Activated CD4-positive, alpha-beta T cell treated with anti-CD3 and anti-CD28 coated beads, Interleukin-2, amount 50 U/mL, for 16 hours (primary cell): ENCODE results near the gene XYLT1.
"Not testable (repeated sequence)": the region's sequence is repeated elsewhere in the genome, so short reads cannot be mapped to it uniquely, and the experiment has no call there.

Experiments
- DNase-seq: peaks from one replicate; pipeline ENCODE4 v3.0.0-alpha.2; 2020

The XYLT1 gene

DNA sequence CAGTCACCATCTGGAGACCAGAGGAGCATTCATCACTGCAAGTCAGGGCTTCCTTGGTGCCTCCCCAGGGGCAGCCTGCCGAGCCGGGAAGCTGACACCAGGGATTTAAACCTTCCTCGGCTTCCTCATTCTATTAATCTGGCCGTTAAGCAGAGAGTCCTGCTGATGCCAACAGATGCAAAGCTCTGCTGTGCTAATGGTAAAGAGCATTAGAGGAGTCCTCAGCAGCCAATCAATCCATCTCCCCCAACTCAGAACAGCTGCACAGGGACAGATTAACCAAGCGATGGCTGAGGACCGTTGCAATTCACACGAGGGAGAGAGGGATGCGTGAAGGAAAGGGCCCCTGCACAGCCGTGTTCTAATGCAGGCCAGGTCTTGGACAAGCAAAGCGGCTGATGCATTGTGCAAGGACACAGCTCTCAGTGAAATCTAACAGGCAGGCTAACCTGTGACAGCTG lies 116.6 kb downstream of the XYLT1 start:
- DNase-seq: no peak

DNA sequence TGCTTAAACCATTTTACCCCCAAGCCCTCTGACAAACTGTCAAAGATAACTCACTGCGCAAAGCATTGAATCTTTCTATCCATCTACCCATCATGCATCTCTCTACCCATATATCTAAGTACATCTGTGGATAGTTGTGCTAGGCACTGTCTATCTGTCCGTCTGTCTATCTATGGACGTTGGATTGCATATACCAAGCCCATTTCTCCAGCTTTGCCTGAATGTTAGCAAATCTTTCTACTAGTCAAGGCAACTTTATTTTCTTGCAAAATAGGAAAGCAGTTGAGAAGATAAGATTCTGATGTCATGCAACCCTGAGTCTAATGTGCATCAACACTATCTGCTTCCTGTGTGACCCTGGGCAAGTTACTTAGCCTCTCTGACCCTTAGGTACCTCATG lies 117.2 kb downstream of the XYLT1 start:
- DNase-seq: no peak

DNA sequence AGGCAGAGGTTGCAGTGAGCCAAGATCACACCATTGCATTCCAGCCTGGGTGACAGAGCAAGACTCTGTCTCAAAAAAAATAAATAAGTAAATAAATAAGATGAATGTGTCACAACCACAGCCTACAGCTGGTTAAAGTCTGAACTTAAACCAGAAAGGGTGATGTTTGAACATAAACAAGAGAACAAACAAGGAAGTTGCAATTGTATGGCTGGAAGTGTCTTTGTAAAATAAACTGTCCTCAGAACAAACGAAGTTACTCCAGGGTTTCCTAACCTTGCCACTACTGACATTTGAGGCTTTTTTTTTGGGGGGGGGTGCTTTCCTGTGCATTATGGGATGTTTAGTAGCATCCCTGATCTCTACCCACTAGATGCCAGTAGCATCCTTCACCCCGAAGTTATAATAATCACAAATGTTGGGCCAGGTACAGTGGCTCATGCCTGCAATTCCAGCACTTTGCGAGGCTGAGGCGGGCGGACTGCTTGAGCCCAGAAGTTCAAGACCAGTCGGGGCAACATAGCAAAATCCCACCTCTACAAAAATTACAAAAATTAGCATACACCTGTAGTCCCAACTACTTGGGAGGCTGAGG lies 119.2 kb downstream of the XYLT1 start:
- no peak for DNase-seq

DNA sequence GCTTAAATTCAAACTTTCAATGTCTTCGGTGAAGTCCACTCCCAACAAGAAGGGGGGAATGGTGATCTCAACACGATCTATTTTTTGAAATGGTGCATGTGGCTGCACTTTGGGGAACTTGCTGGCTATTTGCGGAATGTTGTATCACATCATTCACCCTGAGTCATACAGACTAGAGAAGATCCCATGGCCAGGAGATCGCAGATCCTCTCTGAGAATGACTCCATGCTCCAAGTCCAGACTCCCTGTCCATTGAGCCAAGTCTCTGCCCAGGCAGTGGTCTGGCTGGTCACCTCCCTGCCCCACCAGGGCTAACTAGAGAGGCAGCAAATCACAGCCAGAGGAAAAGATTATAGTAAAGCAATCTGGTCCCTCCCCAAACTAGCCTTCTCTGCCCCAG lies 120.6 kb downstream of the XYLT1 start:
- no peak for DNase-seq

DNA sequence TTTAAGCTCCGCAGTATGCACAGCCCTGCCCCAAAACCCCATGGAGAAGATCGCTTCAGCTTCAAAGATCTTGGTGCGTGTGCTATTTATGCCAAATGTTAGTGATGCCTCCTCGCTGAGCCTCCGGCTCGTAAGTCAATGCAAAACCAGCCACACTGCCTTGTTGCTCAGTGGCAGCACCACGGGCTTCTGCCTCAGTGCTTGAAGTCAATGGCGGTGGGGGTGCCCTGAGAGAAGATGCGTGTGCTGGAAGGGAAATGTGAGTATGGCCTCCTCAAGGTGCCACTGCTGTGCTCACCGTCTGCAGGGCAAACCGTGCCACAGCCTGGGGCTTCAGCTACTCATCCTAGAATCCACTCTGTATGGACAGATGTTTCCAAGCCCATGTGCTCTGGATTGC lies 121.9 kb downstream of the XYLT1 start:
- no peak for DNase-seq

DNA sequence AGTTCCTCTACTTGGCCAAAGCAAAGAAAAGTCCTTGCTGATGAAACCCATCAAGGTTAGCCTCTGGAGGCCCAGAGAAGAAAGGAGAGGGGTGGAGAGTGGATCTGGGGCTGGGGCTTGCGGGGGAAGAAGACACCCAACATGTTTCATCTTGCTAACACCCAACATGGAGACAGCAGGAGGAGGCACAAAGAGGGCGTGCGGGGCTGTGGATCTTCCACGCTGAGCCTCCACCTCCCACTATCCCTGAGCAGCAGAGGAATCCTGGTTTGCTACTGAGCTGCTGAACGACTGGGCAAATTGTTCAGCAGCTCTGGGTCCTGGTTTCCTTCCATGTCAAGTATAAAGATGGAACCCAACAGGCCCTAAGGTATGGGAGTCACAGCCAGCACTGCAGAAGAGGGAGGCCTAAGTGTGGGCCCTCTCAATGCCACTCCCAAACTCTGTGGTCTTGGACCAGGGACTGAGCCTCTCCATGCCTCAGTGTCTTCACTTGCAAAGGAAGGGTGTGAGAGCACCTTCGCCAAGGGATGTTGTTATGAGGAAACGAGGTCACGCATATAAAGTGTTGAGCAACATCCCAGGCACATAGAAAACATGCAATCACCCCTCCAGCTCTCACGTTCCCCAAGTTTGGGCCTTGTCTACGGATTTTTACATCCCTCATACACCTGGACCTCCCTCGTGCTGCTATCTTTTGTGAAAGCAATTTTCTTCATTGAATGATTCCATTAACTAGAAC lies 122.5 kb downstream of the XYLT1 start:
- no peak for DNase-seq

DNA sequence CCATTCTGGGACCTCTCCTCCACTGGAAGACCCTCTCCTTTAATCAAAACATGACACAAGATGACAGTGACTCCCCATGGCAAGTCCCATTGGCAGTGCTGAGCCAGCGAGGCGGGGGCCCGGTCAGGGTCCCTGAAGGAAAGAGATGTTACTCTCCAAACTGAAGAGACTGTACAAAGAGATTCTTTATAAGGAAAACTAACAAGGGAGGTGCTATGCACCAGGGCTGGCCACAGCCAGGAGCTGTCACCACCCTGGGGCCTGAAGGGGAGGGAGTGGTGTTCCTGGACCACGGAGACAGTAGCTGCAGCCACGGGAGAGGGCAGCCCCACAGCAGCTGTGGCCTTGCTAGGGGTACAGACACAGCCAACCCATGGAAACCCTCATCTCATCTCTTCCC lies 123.1 kb downstream of the XYLT1 start:
- DNase-seq: no peak

DNA sequence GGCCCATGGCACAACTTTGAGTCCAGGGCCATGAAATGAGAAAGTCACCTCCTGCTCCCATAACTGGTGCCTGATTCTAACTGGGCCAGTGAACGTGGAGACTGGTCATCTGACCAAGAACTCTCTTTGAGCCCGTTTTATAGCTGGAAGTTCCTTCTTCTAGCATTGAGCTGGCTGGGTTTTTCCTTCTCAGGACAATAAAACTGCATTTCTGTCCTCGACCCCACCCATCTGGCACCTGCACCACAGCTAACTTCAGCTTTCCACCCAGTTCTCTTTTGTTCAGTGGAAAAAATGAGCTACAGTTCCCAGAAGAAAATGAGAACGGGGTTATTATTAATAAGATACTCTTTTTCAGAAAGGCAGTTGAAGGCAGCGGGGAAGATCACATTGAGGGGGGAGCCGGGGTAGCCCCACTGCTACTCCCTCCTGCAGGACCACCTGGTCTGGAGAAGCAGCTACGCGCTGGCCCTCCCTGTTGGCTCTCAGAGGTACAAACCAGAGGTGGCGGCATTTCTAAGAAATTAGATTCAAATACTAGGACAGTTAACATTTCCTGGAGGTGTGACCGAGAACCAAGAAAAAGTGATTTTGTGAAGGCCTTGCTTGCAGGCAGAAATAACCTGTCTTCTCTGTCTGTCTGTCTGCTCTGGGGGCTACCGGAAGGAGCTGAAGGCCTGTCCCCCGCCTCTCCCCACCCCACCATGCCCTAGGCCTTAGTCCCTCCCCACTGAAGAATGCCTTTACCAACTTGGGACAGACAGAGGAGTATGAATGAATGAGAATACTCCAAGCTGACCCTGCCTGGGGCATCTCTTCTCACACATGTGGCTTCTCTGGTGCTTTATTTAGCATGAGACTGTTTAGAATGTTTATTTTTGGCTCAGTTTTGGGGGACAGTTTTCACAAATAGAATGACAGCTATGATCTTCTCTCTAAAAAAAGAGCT lies 123.9 kb downstream of the XYLT1 start:
- peak; percentile 59 for DNase-seq

DNA sequence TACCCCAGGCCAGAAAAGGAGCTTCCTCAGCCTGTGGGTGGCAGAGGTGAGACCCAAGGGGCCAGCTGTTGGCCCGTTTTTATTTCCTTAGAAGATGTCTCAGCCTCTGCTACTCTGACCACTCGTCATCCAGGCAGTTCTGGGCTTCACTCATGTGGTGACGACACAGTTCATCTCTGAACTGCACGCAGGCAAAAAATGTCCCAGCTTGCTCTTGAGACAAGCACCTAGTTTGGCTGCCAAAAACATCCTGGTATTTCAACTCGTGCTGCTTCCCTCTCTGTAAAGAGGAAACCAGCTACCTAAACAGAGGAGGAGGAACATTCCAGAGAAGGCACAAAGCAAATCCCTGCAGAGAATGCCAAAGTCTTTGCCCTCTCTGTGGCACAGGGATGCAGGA lies 125.7 kb downstream of the XYLT1 start:
- peak; percentile 36 for DNase-seq

DNA sequence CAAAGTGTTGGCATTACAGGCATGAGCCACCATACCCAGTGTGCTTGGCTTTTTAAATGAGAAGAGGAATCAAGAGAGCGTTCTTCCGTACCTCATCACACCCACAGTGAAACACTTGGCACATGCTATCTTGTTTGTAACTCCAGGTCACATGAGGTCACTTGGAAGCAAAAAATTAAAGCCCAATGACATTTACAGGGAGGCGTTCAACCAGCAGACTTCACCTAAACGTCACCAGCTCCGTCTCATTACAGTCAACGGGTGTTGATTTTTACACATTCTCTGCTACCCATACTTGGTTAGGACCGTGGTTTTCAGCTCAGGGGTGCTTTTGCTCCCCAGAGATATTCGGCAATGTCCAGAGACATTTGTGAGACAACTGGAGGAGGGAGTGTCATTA lies 127.0 kb downstream of the XYLT1 start:
- DNase-seq: no peak

DNA sequence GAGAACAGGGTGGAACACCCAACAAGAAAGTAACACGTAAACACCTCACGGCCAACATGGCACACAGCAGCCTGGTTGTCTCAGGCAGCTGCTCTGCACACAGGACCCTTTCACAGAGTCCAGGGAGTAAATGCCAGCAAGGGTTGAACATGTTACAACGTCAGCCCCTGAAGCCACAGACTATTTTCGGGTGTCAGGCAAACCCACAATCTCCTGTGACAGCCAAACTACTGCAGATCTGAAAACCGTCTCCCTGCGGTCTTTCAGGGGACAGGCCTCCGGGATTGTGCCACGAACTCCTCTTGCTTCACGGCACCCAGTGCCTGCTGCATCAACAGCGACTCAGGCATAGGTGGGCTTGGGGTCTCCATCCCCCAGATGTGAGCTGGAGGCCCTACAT lies 127.7 kb downstream of the XYLT1 start:
- peak; percentile 74 for DNase-seq

DNA sequence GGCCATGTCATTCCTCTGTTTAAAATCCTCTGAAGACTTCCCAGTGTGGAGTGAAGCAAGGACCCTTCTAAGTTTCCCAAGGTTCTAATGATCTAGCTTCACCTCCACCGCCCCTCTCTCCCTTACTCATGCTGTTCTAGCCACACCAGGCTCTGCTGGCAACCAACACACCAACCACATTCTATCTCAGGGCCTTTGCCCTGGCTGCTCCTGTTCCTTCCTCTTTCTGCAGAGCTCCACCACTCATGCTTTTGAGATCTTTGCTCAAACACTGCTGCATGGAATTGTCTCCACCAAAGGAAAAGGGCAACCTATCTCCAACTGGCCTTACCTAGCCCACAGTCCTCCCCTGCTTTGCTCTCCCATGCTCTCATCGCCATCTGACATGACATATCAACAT lies 128.7 kb downstream of the XYLT1 start:
- peak; percentile 33 for DNase-seq

DNA sequence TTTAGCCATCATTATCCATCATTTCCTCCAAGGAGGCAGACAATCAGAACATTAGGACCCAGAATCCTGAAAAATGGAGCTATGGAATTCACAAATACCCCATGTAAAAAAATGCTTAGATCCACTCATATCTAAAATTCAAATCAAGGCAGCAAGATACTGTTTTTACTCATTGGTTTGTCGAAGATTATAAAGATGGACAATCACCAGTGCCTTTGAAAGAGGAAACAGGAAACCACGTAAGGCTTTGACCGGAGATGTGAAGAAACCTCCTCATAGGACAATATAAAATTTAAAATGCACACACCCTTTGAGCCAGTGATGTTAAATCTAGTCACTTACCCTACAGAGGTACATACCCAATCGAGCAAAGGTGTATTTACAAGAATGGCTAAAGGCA lies 130.0 kb downstream of the XYLT1 start:
- DNase-seq: peak; percentile 48

DNA sequence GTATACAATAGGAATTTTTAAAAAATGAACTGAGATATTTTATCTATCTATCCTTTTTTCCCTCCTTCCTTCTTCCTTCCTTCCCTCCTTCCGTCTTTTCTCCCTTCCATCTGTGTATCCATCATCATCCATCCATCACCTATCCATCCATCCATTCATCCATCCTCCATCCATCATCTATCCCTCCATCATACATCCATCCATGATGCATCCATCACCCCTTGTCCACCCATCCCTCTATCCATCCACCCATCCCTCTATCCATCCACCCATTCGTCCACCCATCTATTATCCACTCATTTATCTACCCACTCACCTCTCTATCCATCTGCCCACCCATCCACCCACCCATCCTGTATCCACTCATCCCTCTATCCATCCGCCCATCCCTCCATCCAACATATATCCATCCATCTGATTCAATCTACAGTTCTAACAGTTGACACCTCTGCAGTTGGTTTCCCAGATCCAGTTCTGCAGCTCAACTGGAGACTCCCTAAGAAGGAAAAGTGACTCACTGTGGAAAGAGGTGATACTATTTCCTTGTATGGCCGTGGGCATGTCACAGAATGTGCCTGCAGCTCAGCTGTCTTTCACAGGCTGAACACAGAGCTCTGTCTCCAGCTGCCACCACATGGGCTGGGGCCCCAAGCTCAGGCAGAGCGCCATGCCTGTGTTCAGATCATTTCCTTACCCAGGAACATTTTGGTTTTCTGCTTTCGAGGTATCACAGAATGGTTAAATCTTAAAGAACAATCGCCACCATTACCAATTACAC lies 130.8 kb downstream of the XYLT1 start:
- no peak for DNase-seq

DNA sequence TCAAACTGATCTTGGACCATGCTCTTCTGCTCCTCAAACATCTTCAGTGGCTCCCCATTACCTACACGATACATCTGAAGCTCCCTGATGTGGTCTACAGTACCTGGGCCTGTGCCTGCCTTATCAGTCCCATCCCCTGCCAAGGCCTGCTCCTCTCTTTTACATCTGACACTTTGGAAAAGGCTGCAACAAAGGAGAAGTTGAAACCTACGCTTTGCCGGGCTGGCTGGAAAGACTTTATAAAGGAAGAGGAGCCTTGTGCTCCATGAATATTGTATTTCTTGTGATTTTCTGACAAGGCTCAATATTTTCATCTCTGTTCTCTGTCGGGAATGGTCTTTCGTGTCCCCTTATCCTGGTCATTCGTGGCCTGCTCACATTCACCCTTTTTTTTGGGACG lies 132.5 kb downstream of the XYLT1 start:
- no peak for DNase-seq

DNA sequence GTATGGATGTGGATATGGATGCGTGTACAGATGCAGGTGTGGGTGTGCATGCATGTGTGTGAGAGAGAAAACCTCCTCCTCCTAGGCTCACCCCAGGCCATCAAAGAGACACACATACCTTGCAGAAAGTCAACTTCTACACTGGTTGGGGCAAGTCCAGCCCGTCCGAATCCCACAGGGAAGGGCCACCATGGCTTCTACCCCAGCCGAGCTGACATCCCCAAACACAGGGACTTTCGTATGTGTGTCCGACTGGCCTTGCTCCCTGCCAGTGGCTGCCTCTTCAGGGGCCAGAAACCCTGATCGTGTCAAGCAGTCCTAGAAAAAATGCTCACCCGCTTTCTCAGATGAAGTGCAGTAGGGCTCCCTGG lies 134.2 kb downstream of the XYLT1 start:
- DNase-seq: no peak

DNA sequence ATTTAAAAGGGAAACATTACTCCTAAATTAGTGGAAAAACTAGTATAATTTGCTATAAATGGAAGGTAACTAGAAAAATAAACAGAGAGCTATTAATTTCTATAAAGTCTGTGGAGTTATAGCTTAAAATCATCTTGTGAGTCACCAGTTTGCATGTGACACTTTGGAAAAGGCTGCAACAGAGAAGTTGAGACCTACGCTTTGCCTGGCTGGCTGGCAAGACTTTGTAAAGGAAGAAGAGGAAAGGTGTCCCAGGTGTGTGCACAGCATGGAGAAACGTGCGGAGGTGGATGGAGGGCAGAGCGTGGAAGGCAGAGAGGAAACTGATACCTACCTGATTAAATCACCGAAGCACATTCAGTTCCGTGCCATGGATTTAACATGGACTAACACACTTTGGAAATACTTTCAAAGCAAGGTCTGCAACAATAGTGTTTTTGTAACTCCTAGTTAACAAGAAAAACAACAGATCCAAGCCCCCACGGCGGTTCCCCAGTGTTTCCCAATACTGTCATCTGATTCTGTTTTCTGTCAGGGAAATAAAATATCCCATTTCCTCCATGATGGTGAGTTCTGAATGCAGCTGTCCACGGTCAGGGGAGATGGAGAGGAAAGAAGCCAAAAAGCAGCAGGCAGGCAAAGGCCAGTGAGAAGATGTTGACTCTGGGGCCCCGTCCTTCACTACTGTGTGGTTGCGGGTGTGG lies 134.8 kb downstream of the XYLT1 start:
- DNase-seq: no peak

DNA sequence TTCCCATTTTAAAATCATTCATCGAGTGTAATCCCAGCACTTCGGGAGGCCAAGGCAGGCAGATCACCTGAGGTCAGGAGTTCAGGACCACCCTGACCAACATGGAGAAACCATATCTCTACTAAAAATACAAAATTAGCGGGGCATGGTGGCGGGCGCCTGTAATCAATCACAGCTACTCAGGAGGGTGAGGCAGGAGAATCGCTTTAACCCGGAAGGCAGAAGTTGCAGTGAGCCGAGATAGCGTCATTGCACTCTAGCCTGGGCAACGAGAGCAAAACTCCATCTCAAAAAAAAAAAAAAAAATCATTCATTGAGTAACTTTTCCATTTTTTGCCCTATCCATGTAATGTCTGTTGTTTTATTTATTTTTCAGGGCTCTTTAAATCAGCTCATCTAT lies 135.4 kb downstream of the XYLT1 start:
- not testable (repeated sequence) for DNase-seq

DNA sequence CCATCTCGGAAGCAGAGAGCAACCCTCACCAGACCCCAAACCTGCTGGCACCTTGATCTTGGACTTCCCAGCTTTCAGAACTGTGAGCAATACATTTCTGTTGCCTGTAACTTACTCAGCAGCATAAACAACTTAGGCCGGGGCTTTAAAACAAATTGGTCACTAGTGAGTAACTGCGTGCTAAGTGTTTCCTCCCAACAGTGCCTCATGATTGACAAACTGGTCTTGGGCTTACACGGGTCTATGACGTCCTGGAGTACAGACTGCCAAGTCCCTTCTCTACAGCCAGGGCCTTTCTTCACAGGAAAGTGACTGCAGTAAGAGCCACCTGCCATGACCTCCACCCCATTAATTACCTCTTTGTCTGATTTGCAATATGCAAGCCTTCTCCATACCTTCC lies 136.7 kb downstream of the XYLT1 start:
- no peak for DNase-seq

DNA sequence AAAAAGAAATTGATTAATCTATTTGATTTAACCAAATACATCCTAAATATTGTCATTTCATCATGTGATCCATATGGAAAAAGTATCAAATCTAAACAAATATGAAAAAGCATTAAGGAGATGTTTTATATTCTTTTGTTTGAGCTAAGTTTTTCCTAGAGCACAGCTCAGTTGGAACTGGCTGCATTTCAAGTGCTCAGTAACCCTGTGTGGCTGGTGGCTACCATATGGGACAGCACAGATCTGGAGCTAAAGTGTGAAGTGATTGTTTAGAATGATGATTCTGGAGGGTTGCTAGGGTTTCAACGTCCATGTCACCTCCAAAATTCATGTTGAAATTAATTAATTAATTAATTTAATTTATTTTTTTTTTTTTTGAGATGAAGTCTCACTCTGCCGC lies 137.5 kb downstream of the XYLT1 start:
- DNase-seq: no peak

DNA sequence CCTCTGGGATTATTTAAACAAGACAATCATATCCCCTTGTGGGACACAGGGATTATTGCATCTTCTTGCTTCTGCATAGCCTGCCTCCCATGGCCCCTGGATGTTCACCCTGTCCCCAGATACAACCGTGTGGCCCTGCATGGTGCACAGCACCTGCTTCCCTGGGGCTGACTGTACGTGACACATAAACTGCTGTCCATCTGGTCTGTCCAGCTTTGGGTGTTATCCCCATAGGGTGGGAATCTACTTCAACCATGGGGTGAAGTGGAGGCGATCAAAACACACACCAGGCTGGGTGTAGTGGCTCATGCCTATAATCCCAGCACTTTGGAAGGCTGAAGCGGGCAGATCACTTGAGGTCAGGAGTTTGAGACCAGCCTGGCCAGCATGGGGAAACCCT lies 138.8 kb downstream of the XYLT1 start:
- no peak for DNase-seq

DNA sequence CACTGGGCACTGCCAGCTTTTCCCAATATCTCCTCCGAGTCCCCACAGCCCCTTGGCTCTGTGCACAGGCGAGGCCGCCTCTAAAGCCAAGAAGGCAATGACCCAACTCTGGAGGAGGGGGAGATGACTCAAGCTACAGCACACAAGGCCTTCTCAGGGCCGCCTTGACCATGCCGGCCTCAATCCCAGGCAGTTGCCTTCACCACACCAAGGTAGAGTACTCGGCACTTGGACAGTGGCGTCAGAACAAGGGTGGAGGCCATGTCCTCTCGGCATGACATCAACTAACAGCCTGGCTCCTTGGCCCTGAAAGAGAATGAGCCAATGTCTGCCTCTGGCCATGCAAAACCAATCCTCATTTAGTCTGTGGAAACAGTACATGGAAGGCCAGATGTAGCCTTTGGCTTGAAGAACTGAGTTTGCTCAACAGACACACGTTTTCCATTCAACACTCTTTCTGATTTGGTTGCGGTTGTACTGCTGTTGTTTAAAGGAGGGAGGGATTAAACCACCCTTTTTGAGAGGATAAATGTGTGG lies 139.6 kb downstream of the XYLT1 start:
- DNase-seq: no peak
